Fibroblast of gingiva (primary cell): ENCODE results near the gene CEND1.

Experiments used
- DNase-seq: peaks from one replicate; pipeline ENCODE4 v3.0.0-alpha.2; 2011; ENCODE audit warnings: low read depth

Gene CEND1

GRCh38 chr11:811446-812245 is 21.8 kb upstream of the CEND1 start:
- DNase-seq = peak; percentile 29

- DNase-seq = no peak
These were observed 20.2 kb upstream of the CEND1 start for GRCh38 chr11:810040-810567.

- peak; percentile 98 for DNase-seq
These were observed 19.6 kb upstream of the CEND1 start, which contains the start of gene RPLP2 for GRCh38 chr11:809287-810039. Gene RPLP2, plus strand, starts transcription at chr11:809967. Its CDS starts 268 bp downstream, at chr11:810235.

GRCh38 chr11:808427-809286 is 18.8 kb upstream of the CEND1 start:
- peak; percentile 86 for DNase-seq

GRCh38 chr11:804599-804964 is 14.7 kb upstream of the CEND1 start:
- no peak for DNase-seq

GRCh38 chr11:803770-804598 is 14.1 kb upstream of the CEND1 start:
- no peak for DNase-seq

- DNase-seq = no peak
These were observed 13.5 kb upstream of the CEND1 start for GRCh38 chr11:803467-803742.

- no peak for DNase-seq
These were observed 13.0 kb upstream of the CEND1 start for GRCh38 chr11:802693-803466.

GRCh38 chr11:802018-802617 is 12.2 kb upstream of the CEND1 start:
- DNase-seq = no peak

GRCh38 chr11:801097-801780 is 11.3 kb upstream of the CEND1 start:
- DNase-seq = no peak

- DNase-seq = no peak
These were observed 10.6 kb upstream of the CEND1 start for GRCh38 chr11:800473-800872.

GRCh38 chr11:799641-800316 is 9.9 kb upstream of the CEND1 start:
- DNase-seq = no peak

- peak; percentile 61 for DNase-seq
These were observed 8.3 kb upstream of the CEND1 start, which contains the start of gene SLC25A22 for GRCh38 chr11:798093-798713. Gene SLC25A22, minus strand, starts transcription at chr11:798281. Its CDS starts 3,275 bp downstream, at chr11:795006.

GRCh38 chr11:797296-798092 is 7.6 kb upstream of the CEND1 start:
- peak; percentile 75 for DNase-seq

GRCh38 chr11:796565-797295 is 6.8 kb upstream of the CEND1 start:
- no peak for DNase-seq

GRCh38 chr11:795634-796564 is 6.0 kb upstream of the CEND1 start:
- DNase-seq = peak; percentile 77
